A673 (cell line): ENCODE results near the gene EML6. TPM values are rescaled to one million over a fixed set of nuclear protein-coding genes. Genes with fewer than 3 reads are reported as not detected.
"Not testable (repeated sequence)": the region's sequence is repeated elsewhere in the genome, so short reads cannot be mapped to it uniquely, and the experiment has no call there.

Experiments
- BruUV-seq: library from RNA; stranded (reverse); fragments of 400-500 nt; replicated peaks from 2 replicates; lab custom pipeline; 2021; lab: Mats Ljungman, UMichigan
- CTCF ChIA-PET: fragments of 300-600 bp; sonication (Branson Sonifier 250); formaldehyde crosslinking; loops from one replicate; lab custom pipeline; 2022; ENCODE audit warnings: antibody characterized with exemption; lab: Charles Lee
- POLR2A ChIA-PET: fragments of 300-600 bp; sonication (Branson Sonifier 250); formaldehyde crosslinking; loops from one replicate; lab custom pipeline; 2022; ENCODE audit warnings: antibody characterized with exemption; ENCODE audit not compliant: low non-redundant PET; lab: Charles Lee
- DNase-seq: peaks from one replicate; pipeline ENCODE4 v3.0.0-alpha.2; 2015; ENCODE audit warnings: low spot score
- H3K27ac ChIP-seq: fragments of 200-600 bp; sonication (generic); 2 replicates; pipeline ENCODE4 v1.5.1; 2016; ENCODE audit warnings: mixed run types, low read depth, mild to moderate bottlenecking, mixed read lengths, antibody characterized with exemption, low read length; ENCODE audit not compliant: poor library complexity, severe bottlenecking
- H3K27me3 ChIP-seq: fragments of 200-600 bp; sonication (generic); replicated peaks from 2 replicates; pipeline ENCODE4 v1.6.1; 2017; ENCODE audit warnings: mixed run types, low read depth, mild to moderate bottlenecking, mixed read lengths, antibody characterized with exemption, low read length; ENCODE audit not compliant: insufficient read depth, poor library complexity
- H3K36me3 ChIP-seq: fragments of 200-600 bp; sonication (generic); 2 replicates; pipeline ENCODE4 v1.6.1; 2016; ENCODE audit warnings: mixed run types, mild to moderate bottlenecking, mixed read lengths, antibody characterized with exemption, low read length; ENCODE audit not compliant: insufficient read depth, poor library complexity, severe bottlenecking
- H3K4me1 ChIP-seq: fragments of 200-600 bp; sonication (generic); 2 replicates; pipeline ENCODE4 v1.6.1; 2017; ENCODE audit warnings: mixed run types, mild to moderate bottlenecking, mixed read lengths, antibody characterized with exemption, low read length; ENCODE audit not compliant: insufficient read depth, poor library complexity, severe bottlenecking
- H3K4me3 ChIP-seq: fragments of 200-600 bp; sonication (generic); 2 replicates; pipeline ENCODE4 v1.5.1; 2016; ENCODE audit warnings: low read depth, mixed run types, mild to moderate bottlenecking, mixed read lengths, low read length; ENCODE audit not compliant: poor library complexity, severe bottlenecking
- H3K9me3 ChIP-seq: fragments of 200-600 bp; sonication (generic); 2 replicates; pipeline ENCODE4 v1.6.1; 2016; ENCODE audit warnings: mixed run types, low read depth, mild to moderate bottlenecking, mixed read lengths, antibody characterized with exemption, low read length; ENCODE audit not compliant: poor library complexity, severe bottlenecking
- CTCF ChIP-seq: fragments of 300-800, 200-600 bp; sonication (generic); conservative IDR thresholded peaks from 2 replicates; pipeline ENCODE4 v1.5.1; 2017; ENCODE audit warnings: low read depth, mild to moderate bottlenecking, antibody characterized with exemption, low read length, moderate library complexity, mixed read lengths
- EZH2 ChIP-seq: fragments of 200-600 bp; sonication (generic); IDR thresholded peaks from 2 replicates; pipeline ENCODE4 v1.6.1; 2017; ENCODE audit warnings: borderline replicate concordance, low read depth, mild to moderate bottlenecking, mixed read lengths, antibody characterized with exemption, low read length; ENCODE audit not compliant: poor library complexity, severe bottlenecking
- intact Hi-C: fragments of 100-400 bp; cut with micrococcal nuclease; formaldehyde crosslinking; loops from one replicate; pipeline ENCODE4 v1.10.0; 2022; ENCODE audit not compliant: unreplicated experiment
- total RNA-seq: library from RNA; stranded (reverse); gene quantifications from 2 replicates; pipeline ENCODE4 v1.2.3, GENCODE V29; 2021

EML6 gene
- total RNA-seq, 1 experiment from 2014 or later = 1.9 TPM

DNA sequence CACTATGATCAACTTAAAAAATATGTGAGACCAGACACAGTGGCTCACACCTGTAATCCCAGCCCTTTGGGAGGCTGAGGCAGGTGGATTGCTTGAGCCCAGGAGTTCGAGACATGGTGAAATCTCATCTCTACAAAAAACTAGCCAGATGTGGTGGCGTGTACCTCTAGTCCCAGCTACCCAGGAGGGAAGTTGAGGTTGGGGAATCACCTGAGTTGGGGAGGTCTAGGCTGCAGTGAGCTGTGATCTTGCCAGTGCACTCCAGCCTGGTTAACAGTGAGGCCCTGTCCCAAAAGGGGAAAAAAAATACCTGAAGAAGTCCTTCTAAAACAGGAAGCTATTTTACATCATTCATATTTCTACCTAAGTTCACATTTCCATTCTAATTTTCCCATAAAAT lies 144.0 kb downstream of the EML6 start:
- no peak overlapping the region for H3K4me3 ChIP-seq
- BruUV-seq = no TSS peak
- H3K27ac ChIP-seq = no peak overlapping the region
- H3K4me1 ChIP-seq = no peaks in the 10 kb centered on the region
- intact Hi-C loops = no loop called here
- H3K27me3 ChIP-seq = no peaks in the 10 kb centered on the region
- TF ChIP-seq EZH2 = no peak
- TF ChIP-seq CTCF = no peak
- CTCF ChIA-PET = no interaction called here
- DNase-seq = no peak
- H3K36me3 ChIP-seq = no peaks in the 10 kb centered on the region
- POLR2A ChIA-PET = no interaction called here
- no peaks in the 10 kb centered on the region for H3K9me3 ChIP-seq

GRCh38 chr2:54871457-54872107 lies 148.1 kb downstream of the EML6 start:
- intact Hi-C loops = no loop called here
- H3K4me1 ChIP-seq = no peaks in the 10 kb centered on the region
- no TSS peak for BruUV-seq
- TF ChIP-seq EZH2 = no peak
- no peak for TF ChIP-seq CTCF
- no peak for DNase-seq
- ChIA-PET CTCF (no interaction called here), POLR2A (no interaction called here)
- no peak overlapping the region for H3K27ac ChIP-seq
- H3K4me3 ChIP-seq = no peak overlapping the region
- no peaks in the 10 kb centered on the region for H3K36me3 ChIP-seq
- H3K9me3 ChIP-seq = no peaks in the 10 kb centered on the region
- H3K27me3 ChIP-seq = no peaks in the 10 kb centered on the region

- H3K27me3 ChIP-seq = no peaks in the 10 kb centered on the region
- no peaks in the 10 kb centered on the region for H3K4me1 ChIP-seq
- H3K36me3 ChIP-seq = no peaks in the 10 kb centered on the region
- no TSS peak for BruUV-seq
- no peak for DNase-seq
- H3K4me3 ChIP-seq = no peak overlapping the region
- H3K9me3 ChIP-seq = no peaks in the 10 kb centered on the region
- no peak for TF ChIP-seq CTCF
- TF ChIP-seq EZH2 = no peak
- intact Hi-C loops = no loop called here
- no peak overlapping the region for H3K27ac ChIP-seq
- CTCF ChIA-PET = no interaction called here
- POLR2A ChIA-PET = no interaction called here
Measured at GRCh38 chr2:54872780-54873179, 149.3 kb downstream of the EML6 start.

DNA sequence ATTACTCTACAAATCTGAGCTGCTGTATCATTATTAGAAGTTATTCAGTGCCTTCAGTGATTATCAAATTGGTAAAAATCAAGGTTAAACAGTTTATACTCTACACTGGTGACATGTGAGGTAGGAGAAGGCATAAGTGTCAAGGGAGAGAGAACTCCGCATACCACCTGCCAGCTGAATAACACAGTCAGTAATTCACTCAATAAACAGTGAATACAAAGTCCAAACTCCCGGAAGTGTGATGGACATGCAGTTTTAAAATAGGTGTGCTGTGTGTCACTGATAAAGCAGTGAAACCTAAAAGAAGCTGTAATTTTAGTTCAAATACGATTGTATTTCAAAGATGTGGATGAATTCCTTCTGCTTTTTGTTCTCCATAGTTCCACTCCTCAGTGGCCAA lies 149.8 kb downstream of the EML6 start:
- H3K27ac ChIP-seq, H3K4me1 ChIP-seq, H3K4me3 ChIP-seq, BruUV-seq, H3K9me3 ChIP-seq, intact Hi-C loops, H3K36me3 ChIP-seq, CTCF ChIA-PET, DNase-seq, H3K27me3 ChIP-seq: not testable (repeated sequence)
- POLR2A ChIA-PET = interaction anchor here (0.6 kb wide), 1 partner anchor 70 kb away, joined by 3 read pairs; no protein-coding TSS in a partner anchor
